DND-41 (cell line): ENCODE data around the gene NRXN3.

Experiments
- EZH2 ChIP-seq: IDR thresholded peaks from 3 replicates; pipeline ENCODE4 v1.6.1; 2012; ENCODE audit warnings: borderline replicate concordance, low read depth, mild to moderate bottlenecking, moderate library complexity, low read length, inconsistent platforms; ENCODE audit not compliant: severe bottlenecking
- TF ChIP-seq, protein P1 (sequence below): IDR thresholded peaks from 2 replicates; pipeline ENCODE4 v1.5.1; 2012; ENCODE audit warnings: borderline replicate concordance, low read length, moderate library complexity, mild to moderate bottlenecking; ENCODE audit not compliant: poor library complexity, severe bottlenecking; ENCODE audit errors: extremely low read depth

DNA sequence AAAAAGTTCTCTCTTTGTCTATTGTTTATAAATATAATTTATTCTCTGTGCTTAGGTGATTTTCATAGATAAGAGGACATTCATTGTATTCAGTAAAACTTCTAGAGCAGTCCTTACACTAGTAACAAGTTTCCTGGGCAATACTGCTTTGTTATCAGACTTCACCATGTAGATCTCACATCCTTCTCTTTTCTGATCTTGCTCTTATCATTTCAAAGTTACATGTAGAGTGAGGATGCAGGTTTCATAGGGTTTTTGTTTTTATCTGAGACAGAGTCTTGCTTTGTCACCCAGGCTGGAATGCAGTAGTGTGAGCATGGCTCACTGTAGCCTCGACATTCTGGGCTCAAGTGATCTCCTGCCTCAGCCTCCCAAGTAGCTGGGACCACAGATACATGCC is 1251.6 kb downstream of the NRXN3 start:
- TF ChIP-seq, protein P1, sequence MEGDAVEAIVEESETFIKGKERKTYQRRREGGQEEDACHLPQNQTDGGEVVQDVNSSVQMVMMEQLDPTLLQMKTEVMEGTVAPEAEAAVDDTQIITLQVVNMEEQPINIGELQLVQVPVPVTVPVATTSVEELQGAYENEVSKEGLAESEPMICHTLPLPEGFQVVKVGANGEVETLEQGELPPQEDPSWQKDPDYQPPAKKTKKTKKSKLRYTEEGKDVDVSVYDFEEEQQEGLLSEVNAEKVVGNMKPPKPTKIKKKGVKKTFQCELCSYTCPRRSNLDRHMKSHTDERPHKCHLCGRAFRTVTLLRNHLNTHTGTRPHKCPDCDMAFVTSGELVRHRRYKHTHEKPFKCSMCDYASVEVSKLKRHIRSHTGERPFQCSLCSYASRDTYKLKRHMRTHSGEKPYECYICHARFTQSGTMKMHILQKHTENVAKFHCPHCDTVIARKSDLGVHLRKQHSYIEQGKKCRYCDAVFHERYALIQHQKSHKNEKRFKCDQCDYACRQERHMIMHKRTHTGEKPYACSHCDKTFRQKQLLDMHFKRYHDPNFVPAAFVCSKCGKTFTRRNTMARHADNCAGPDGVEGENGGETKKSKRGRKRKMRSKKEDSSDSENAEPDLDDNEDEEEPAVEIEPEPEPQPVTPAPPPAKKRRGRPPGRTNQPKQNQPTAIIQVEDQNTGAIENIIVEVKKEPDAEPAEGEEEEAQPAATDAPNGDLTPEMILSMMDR = no peak
- no peak for TF ChIP-seq EZH2
